HG02884 (cell line): ENCODE measurements around the gene PLCB3.

Experiments used
- ATAC-seq: cut with Tn5 transposase; IDR thresholded peaks from one replicate; pipeline ENCODE4 v1.9.1; 2021; ENCODE audit warnings: mild to moderate bottlenecking, moderate library complexity; ENCODE audit not compliant: unreplicated experiment

PLCB3 gene

DNA sequence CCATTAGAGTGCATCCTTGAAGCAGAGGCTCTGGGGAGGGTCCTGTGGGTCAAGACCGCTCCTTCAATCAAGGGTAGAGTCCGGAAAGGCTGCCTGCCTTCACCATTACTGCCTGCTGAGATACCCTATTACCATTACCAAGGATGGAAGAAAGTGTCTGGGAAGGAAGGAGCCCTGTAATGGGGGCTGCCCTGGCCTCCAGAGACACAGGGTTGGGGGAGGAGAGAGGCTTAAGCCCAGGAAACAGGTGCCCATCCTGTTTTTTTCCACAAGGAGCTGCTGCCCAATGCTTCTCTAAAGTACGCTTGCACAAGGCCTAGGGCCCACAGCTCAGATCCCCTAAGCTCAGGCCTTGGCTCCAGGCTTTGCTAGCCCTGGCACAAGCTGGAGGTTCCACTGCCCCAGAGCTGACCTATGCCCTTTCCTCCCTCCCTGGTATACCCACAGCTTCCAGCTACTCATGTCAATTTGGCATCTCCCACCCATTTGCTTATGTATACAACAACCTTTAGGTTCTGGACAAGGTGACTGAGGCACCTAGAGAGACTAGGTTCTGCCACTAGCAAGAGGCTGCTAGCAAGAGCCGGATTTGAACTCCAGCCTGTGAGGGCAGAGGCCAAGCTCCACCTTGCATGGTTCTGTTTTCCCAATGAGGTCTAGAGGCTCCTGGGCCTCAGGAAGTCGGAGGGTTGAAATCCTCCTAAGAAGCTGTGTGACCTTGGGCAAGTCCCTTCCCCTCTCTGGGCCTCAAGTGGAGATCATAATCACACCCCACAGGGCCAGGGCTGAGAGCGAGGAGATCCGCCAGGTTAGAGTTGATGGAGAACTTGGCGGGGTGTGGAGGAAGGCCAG, 1.5 kb upstream of the PLCB3 start:
- ATAC-seq, result no peak

DNA sequence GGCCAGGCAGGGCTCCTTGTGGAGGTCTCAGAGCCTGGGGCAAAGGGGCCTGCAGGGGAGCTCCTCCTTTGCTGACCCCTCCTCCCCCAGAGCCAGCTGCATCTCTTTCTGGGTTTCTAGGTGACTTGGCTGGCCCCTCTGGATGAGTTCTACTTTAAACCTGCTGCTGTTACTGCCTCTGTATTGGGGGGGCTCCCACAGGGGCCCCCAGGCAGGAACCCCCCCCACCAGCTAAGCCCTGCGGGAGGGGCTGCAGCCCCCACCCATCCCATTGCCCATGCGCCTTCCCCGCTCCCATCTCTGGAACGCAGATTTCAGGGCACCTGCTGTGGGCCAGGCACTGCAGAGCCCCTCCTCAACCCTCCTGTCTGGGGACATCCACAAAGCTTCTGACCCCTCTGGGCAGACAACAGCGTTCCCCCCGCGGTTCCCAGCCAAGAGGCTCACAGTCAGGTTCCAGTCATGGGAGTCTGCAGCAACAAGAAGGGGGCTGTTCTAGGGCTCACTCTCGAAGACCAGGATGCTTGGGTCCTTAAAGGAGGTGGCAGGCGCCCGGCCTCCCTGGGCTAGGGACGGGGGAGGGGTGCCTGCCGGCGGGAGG, 815 bp upstream of the PLCB3 start:
- no peak for ATAC-seq

DNA sequence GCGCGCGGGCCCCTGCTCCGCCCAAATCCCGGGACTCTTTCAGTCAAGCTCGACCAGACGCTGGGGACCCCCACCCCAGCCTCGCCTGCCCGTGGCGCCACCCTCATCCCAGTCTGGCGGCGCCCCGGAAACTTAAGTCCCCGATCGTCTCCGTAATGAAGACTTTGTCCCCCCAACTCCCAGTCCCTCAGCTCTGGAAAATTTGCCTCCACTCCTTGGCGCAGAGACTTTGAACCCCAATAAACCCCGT, 348 bp downstream of the PLCB3 start:
- no peak for ATAC-seq

DNA sequence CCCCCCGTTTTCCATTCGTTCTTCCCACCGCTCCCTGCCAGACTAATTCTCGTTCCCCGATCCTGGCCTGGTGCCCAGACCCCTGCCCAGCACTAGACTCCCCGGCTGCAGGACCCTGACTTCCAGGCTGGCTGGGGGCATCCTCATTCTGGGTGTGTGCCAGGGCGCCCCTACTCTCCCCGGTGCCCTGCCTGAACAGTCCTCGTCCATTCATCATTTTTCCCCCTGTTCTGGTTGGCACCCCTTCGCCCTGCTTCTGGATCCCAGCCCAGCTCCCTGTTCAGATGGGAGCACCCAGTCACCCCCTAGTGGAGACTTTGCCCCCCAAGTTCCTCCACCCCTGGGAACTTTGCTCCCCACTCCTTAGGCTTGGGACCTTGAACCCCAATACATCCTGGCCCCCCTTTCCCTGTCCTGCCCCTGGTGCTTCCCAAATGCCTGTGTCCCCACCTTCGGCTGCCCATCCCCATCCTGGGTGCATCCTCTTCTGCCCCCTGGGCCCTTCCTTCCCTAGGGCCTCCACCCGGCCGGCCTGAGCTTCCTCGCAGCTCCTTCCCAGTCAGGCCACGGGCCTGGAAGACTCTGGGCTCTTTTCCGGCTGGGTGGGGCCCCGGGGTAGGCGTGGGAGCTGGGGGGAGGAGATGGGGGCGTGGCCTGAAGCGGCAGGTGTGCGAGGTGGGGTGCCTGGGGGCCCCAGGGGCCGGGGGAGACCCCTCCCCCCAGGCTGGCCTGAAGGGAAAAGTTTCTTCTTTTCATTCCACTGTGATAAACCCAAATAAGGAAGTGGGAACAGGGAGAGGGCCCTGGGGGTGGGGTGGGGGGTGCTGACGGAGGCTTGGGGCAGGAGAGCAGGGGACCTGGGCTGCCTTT, 908 bp downstream of the PLCB3 start:
- no peak for ATAC-seq

DNA sequence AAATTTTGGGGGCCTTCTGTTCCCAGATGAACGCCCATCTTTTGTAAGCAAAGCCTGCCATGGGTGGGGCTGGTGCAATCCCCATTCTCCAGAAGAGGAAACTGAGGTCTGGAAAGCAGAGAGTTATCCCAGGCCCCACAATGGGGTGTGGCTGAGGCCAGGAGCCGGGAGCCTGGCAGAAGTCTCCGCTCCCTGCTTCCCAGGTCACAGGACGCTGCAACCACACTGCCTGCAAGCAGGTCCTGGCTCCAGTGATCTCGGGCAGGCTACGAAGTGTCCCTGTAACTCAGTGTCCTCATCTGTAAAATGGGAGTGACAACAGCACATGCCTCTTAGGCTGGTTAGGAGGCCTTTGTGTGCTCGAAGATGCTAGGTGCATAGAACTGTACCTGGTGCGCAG, 1.7 kb downstream of the PLCB3 start:
- no peak for ATAC-seq

DNA sequence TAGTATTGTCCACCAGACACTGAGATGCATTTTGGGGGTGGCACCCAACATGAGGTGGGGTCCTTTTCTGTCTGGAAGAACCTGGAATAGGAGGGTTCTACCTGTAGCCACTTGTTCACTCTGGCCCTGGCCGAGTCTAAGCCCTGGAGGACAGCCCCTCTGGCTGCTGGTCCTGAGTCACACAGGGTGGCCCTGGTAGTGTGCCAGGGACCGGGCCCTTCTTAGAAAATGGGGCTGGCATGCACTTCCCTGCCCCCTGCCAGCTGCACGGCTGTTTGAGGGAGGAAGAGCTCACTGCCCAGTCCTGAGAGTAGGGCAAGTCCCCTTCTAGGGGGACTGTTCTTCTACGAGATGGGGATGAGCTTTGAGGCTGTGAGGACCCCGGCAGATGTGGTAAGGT, 2.2 kb downstream of the PLCB3 start:
- no peak for ATAC-seq

DNA sequence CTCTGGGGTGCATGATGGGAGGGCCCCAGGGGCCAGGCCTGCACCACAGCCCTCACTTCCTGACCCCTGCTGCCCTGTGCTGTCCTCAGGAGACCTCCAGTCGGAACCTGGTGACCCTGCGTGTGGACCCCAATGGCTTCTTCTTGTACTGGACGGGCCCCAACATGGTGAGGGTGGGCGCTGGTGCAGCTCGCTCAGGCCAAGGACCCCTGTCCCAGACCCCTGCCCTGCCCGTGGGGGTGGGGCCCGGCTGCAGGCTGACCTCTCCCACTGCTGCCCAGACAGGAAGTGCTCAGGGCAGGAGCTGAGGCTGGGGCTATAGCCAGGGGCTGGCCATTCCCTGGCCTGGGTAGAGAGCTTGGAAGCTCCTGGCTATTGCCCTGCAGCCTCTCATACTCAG, 3.0 kb downstream of the PLCB3 start:
- ATAC-seq, result no peak

DNA sequence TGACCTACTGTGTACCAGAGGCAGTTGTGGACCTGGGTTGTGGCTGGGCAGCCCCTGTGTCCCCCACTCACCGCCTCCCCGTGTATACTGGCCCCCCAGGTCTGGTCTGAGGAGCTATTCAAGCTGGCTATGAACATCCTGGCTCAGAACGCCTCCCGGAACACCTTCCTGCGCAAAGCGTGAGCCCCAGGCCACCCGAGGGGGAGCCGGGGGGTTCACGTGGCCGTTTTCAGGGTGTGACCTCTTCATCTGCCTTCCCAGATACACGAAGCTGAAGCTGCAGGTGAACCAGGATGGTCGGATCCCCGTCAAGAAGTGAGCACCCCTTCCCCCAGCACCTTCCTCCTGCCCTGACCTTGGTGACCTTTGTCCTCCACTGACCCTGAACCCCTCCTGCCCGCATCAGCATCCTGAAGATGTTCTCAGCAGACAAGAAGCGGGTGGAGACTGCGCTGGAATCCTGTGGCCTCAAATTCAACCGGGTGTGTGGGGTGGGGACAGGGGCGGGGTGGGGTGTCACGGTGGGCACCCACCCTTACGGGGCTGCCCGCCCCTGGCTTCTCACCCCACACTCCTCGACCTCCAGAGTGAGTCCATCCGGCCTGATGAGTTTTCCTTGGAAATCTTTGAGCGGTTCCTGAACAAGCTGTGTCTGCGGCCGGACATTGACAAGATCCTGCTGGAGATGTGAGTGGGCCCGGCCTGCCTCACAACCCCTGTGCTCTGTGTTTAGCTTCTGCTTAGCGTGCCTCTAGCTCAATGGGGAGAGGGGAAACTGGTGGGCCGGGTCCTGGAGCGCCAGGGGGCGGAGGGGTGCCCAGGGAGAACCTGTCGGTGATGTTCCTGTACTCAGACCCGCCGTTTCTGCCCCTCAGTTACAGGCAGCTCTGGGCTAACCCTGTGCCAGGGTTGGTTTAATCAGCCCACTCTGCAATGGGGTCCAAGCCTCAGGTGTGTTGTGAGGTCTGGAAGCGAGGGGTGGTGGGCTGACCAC, 4.1 kb downstream of the PLCB3 start:
- ATAC-seq, result no peak

DNA sequence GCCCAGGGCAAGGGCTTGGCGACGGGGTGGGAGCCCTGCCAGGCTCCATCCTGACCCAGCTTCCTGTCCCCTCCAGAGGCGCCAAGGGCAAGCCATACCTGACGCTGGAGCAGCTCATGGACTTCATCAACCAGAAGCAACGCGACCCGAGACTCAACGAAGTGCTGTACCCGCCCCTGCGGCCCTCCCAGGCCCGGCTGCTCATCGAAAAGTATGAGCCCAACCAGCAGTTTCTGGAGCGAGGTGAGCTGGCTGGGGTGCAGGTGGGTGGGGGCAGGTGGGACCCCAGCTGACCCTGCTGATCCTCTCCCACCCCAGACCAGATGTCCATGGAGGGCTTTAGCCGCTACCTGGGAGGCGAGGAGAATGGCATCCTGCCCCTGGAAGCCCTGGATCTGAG, 5.0 kb downstream of the PLCB3 start:
- no peak for ATAC-seq

DNA sequence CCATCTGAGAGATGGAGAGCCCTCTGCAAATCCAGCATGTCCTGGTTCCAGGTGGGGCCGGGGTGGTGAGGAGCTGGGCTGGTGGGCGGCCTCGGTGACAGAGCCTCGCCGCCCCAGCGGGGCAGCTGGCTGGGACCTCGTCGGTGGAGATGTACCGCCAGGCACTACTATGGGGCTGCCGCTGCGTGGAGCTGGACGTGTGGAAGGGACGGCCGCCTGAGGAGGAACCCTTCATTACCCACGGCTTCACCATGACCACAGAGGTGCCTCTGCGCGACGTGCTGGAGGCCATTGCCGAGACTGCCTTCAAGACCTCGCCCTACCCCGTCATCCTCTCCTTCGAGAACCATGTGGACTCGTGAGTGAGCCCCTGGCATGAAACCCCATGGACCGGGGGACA, 7.0 kb downstream of the PLCB3 start:
- no peak for ATAC-seq

DNA sequence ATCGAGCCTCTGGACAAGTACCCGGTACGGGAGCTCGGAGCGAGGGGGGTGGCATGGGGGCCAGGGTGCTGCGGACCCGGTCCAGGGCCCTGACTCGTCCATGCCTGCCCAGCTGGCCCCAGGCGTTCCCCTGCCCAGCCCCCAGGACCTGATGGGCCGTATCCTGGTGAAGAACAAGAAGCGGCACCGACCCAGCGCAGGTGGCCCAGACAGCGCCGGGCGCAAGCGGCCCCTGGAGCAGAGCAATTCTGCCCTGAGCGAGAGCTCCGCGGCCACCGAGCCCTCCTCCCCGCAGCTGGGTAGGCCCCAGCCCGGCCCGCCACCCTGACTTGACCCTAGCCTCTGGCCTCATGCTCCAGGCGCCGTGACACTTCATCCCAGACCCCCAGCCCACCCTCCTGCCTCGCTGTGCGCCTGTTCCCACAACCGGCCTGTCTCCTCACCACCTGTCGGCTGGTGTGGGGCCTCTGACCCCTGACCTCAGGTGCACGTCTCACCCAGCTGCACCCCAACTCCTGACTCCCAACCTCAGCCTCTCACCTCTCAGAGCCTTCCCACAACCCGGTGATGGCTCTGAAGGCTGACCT, 7.7 kb downstream of the PLCB3 start:
- ATAC-seq, result no peak

DNA sequence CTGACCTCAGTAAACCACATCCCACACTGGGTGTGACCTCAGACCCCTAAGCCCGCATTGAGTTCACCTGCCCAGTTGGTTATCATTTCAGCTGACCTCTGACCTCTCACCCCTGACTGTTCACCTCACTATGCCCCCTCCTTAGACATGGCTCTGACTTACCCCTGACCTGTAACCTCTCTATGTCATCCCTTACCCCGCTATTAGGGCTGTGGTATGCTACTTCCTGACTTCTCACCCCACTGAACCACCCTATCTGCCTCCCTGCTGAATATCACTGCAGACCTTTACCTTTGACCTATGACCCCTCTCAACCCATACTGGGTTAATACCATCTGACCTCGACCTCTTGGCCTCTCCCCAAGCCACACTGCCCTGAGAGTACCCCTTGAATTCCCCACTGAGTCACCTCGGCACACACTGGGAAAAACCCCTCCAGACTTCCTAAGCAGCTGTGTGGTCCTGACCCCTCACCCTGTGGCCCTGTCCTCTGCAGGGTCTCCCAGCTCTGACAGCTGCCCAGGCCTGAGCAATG, 8.3 kb downstream of the PLCB3 start:
- no peak for ATAC-seq

DNA sequence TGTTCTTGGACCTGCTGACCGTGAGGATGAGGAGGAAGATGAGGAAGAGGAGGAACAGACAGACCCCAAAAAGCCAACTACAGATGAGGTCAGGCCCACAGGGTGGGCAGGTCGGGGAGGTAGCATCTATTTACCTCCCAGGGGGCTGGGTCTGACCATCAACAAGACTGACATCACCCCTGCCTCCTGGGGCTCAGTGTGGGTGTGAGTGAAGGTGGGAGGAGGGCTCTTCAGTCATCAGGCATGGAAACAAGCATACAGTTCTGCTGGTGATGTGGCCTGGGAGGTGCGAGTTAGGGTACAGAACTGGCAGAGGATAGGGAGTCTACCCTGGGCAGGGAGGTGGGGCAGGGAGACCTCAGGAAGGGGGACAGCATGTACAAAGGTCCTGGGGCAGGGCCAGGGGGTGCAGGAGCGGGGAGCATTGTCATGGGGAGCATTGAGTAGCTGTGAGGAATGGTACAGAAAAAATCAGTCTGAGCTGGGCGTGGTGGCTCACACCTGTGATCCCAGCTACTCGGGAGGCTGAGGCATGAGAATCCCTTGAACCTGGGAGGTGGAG, 8.9 kb downstream of the PLCB3 start:
- ATAC-seq, result no peak

DNA sequence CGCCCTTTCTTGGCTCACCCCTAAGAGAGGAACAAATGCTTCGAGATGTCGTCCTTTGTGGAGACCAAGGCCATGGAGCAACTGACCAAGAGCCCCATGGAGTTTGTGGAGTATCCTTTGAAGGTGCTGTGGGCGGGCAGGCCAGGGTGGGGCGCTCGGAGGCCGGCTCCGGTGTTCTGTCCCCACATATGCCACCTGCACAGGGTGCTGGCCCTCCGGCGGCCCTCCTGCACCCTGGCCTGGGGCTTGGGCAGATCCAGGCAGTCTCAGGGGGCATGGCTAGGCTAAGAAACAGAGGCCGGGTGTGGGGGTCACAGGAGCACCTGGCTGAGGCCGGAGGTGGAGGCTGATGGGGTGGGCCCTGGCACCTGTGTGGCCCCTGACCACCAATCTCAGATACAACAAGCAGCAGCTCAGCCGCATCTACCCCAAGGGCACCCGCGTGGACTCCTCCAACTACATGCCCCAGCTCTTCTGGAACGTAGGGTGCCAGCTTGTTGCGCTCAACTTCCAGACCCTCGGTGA, 10.3 kb downstream of the PLCB3 start:
- no peak for ATAC-seq

DNA sequence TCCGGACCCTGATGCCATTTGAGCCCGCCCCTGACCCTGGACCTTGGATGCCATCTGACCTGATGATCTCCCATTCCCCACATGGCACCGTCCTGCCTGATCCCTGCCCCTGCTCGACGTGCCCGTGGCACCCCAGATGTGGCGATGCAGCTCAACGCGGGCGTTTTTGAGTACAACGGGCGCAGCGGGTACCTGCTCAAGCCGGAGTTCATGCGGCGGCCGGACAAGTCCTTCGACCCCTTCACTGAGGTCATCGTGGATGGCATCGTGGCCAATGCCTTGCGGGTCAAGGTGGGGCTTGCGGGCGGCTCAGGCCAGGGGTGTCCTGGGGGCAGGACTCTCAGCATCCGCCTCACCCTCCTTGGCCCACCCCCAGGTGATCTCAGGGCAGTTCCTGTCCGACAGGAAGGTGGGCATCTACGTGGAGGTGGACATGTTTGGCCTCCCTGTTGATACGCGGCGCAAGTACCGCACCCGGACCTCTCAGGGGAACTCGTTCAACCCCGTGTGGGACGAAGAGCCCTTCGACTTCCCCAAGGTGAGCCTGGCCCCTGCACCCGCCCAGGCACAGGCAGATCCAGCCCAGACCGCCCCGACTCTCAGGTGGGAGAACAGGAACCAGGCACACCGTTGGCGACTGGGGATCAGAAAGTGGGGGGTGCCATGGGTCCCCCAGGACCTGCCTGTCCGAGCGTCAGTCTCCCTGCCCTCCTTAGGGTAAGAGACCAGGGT, 11.1 kb downstream of the PLCB3 start:
- no peak for ATAC-seq

DNA sequence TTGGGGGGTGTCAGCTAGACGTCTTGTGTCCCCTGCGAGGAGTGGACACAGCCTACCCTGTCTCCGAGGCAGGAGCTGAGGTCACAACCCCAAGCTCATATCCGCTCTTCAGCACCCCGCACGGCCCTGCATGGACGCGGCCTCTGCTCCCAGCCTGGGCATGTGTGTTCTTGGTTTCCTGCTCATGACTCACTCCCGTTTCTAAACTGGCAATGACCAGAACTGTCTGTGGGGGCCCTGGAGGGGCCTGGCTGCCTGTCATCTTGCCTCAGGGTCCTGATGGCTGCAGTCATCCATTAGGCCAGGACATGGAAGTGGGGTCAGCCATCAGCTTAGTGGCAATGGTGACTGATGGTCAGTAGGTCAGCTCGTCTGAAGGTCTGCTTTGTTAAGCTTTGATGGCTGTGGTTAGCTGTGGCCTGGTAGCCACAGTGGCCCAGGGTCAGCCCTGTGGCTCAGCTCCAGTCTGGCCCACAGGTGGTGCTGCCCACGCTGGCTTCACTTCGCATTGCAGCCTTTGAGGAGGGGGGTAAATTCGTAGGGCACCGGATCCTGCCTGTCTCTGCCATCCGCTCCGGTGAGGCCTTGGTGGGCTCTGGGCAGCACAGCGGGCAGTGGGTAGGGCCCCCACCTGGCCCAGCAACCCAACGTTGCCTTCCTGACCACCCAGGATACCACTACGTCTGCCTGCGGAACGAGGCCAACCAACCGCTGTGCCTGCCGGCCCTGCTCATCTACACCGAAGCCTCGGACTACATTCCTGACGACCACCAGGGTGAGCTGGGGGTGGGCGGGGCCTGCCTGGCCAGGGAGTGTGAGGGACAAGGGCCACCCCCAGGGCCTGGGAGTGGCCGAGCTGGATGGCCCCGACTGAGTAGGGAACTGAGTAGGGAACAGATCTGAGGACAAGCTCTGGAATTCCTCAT, 12.0 kb downstream of the PLCB3 start:
- ATAC-seq, result no peak

DNA sequence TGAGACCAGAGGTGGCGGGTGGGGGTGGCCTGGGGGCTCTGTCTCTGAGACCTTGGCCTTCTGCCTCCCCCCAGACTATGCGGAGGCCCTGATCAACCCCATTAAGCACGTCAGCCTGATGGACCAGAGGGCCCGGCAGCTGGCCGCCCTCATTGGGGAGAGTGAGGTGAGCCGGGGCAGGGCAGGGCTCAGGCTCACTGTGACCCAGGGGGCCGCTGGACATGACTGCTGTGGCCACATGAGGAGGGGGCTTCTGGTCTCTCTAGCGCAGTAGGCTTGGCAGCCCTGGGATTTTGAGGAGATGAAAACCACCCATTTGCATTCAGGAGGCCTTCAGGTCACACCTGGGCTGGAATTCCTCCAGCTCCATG, 12.6 kb downstream of the PLCB3 start:
- no peak for ATAC-seq

DNA sequence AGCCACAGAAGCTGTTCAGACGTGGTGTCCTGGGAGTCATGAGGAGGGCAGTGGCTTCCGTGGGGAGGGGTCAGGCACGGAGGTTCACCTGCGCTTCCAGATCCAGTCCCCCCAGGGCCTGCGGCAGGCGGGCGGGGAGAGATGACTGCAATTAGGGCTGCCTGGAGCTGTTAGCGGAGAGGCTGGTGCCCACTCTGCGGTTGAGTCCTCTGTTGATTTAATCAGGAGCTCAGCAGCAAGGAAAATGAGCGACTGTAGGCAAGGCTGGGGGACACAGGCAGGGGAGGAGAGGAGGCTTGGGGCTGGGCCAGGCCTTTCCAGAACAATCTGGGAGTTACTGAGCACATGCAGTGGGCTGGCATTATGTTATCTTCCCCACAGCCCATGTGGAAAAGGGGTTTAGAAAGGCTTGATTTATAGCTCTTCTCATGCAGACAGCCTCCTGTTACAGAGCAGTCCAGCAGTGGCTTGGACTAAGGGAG, 13.1 kb downstream of the PLCB3 start:
- no peak for ATAC-seq
